ENCODE results near the gene ZNF569. TPM values are rescaled to one million over a fixed set of nuclear protein-coding genes. Genes with fewer than 3 reads are reported as not detected.
A peak's percentile ranks its signal among the peaks of the same experiment; 100 is the strongest.

ZNF569 gene
- total RNA-seq, 3 donors from 2014 or later (not counting 1 experiment from before 2014, with no cell fraction given), result 6.3 to 9.5 (median 8.0) TPM

DNA sequence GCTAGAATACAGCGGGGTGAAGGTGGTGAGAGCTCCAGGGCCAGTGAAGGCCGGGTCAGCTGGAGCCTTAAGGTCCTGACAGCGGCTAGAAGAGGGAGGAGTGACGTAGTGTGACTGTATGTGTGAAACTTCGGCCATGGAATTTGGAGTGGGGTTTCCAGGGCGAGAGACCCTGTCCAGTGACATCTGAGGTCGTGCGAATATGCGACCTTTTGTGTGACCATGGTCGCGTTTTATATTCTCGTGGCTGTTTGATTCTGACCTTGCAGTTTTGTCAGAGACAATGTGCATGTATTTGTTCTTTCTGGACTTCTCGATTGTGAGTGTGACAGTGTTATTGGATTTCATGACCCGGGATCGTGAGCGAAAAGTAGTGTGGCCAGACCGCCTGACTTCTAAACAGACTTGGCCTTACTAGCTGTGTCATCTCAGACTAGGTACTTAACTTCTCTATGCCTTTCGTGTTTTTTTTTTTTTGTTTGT lies 405 bp upstream of the ZNF569 start:
- intact Hi-C loops (cut with micrococcal nuclease), result loop anchor here (1.0 to 5.0 kb wide), 9 partner anchors 96 to 860 kb away; partner anchors contain the start of genes ZNF382, ZNF527, ZNF540 and ZNF571
- no peak for ATAC-seq
- H3K36me3 ChIP-seq (ENCODE audit: control insufficient read depth, insufficient read depth, low read length), result peaks cover 22% of the 10 kb centered on the region
- TF ChIP-seq, protein P1, sequence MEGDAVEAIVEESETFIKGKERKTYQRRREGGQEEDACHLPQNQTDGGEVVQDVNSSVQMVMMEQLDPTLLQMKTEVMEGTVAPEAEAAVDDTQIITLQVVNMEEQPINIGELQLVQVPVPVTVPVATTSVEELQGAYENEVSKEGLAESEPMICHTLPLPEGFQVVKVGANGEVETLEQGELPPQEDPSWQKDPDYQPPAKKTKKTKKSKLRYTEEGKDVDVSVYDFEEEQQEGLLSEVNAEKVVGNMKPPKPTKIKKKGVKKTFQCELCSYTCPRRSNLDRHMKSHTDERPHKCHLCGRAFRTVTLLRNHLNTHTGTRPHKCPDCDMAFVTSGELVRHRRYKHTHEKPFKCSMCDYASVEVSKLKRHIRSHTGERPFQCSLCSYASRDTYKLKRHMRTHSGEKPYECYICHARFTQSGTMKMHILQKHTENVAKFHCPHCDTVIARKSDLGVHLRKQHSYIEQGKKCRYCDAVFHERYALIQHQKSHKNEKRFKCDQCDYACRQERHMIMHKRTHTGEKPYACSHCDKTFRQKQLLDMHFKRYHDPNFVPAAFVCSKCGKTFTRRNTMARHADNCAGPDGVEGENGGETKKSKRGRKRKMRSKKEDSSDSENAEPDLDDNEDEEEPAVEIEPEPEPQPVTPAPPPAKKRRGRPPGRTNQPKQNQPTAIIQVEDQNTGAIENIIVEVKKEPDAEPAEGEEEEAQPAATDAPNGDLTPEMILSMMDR (IDR thresholded peaks at IDR 0.05), result no peak
- no peaks in the 10 kb centered on the region for H3K27me3 ChIP-seq (ENCODE audit: control insufficient read depth, insufficient read depth, low read length)
- Mint-ChIP-seq H3K36me3 (peaks cover 5% of the 10 kb centered on the region), H3K27me3 (ENCODE audit: low read depth in 2 of 2) (no peaks in the 10 kb centered on the region), H3K4me1 (peaks cover 35 to 49% of the 10 kb centered on the region in 2 donors), H3K9me3 (peaks cover 0 to 9% of the 10 kb centered on the region in 2 donors), H3K4me3 (peak overlapping the region; percentile 94), H3K27ac (peak overlapping the region; percentile 97 to 99)
- peak overlapping the region; percentile 89 for H3K4me3 ChIP-seq (ENCODE audit: low read length)
- peaks cover 31% of the 10 kb centered on the region for H3K4me1 ChIP-seq (ENCODE audit: control insufficient read depth, insufficient read depth, low read length)
- peak overlapping the region; percentile 92 for H3K27ac ChIP-seq (ENCODE audit: low read length)
- peaks cover 9% of the 10 kb centered on the region for H3K9me3 ChIP-seq (ENCODE audit: control insufficient read depth, insufficient read depth, low read length)
- WGBS (ENCODE audit: insufficient coverage), result 52% methylated on average over 17 of the region's 18 CpGs
- DNase-seq, result no peak

DNA sequence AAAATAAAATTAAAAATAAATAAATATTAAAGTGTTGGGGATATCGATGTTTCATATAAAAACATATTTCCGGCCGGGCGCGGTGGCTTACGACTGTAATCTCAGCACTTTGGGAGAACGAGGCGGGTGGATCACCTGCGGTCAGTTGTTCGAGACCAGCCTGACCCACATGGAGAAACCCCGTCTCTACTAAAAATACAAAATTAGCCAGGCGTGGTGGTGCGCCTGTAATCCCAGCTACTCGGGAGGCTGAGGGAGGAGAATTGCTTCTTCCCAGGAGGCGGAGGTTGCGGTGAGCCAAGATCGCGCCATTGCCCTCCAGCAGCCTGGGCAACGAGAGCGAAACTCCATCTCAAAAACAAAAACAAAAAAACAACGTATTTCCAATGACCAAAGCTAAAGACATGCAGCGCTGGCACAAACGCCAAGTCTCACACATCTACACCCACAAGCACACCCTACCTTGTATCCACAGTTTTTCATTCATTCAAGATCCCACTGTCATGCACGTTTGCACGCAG lies 907 bp downstream of the ZNF569 start:
- DNase-seq, result no peak
- Mint-ChIP-seq H3K4me1 (peaks cover 35 to 49% of the 10 kb centered on the region in 2 donors), H3K36me3 (peaks cover 5% of the 10 kb centered on the region), H3K4me3 (peak overlapping the region; percentile 94), H3K9me3 (peaks cover 0 to 9% of the 10 kb centered on the region in 2 donors), H3K27ac (peak overlapping the region; percentile 97 to 99), H3K27me3 (ENCODE audit: low read depth in 2 of 2) (no peaks in the 10 kb centered on the region)
- ATAC-seq, result no peak
- peaks cover 9% of the 10 kb centered on the region for H3K9me3 ChIP-seq (ENCODE audit: control insufficient read depth, insufficient read depth, low read length)
- peak overlapping the region; percentile 92 for H3K27ac ChIP-seq (ENCODE audit: low read length)
- peaks cover 31% of the 10 kb centered on the region for H3K4me1 ChIP-seq (ENCODE audit: control insufficient read depth, insufficient read depth, low read length)
- peak overlapping the region; percentile 89 for H3K4me3 ChIP-seq (ENCODE audit: low read length)
- 46% methylated on average over 24 of the region's 25 CpGs for WGBS (ENCODE audit: insufficient coverage)
- intact Hi-C loops (cut with micrococcal nuclease), result loop anchor here (2.0 to 5.0 kb wide), 5 partner anchors 134 to 859 kb away; partner anchors contain the start of genes ZNF382, ZNF585A, ZNF585B and ZNF607
- TF ChIP-seq, protein P1 (IDR thresholded peaks at IDR 0.05), result no peak
- no peaks in the 10 kb centered on the region for H3K27me3 ChIP-seq (ENCODE audit: control insufficient read depth, insufficient read depth, low read length)
- peaks cover 18% of the 10 kb centered on the region for H3K36me3 ChIP-seq (ENCODE audit: control insufficient read depth, insufficient read depth, low read length)

DNA sequence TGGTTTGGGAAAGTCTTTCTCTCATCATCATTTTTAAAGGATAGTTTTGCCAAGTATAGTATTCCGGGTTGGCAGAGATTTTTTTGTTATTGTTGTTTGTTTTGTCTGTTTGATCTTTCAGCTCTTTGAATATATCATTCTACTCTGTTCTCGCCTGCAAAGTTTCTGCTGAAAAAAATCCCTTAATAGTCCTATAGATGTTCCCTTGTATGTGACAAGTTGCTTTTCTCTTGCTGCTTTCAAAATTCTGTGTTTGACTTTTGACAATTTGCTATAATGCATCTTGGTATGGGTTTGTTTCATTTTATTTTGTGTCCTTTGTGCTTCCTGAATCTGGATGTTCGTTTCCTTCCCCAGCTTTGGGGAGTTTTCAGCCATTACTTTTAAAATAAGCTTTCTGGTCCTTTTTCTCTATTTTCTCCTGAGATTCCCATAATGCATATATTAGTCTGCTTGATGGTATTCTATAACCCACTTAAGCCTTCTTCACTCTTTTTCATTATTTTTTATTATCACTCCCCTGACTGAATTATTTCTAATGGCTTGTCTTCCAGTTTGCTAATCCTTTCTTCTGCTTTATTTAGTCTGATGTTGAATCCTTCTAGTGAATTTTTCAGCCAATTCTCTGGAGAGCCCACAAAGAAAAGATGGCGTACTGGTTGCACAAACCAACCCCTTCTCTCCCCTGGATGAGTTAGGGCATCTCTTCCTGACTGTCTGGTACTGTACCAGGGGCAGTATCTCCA lies 14.6 kb downstream of the ZNF569 start:
- Mint-ChIP-seq H3K9me3 (peaks cover 30 to 60% of the 10 kb centered on the region in 2 donors), H3K36me3 (peaks cover 83% of the 10 kb centered on the region), H3K4me3 (no peak overlapping the region), H3K4me1 (no peaks in the 10 kb centered on the region), H3K27ac (no peak overlapping the region), H3K27me3 (ENCODE audit: low read depth in 2 of 2) (no peaks in the 10 kb centered on the region)
- H3K9me3 ChIP-seq (ENCODE audit: control insufficient read depth, insufficient read depth, low read length), result peaks cover 48% of the 10 kb centered on the region
- no peak for DNase-seq
- peaks cover 3% of the 10 kb centered on the region for H3K36me3 ChIP-seq (ENCODE audit: control insufficient read depth, insufficient read depth, low read length)
- ATAC-seq, result no peak
- TF ChIP-seq, protein P1 (IDR thresholded peaks at IDR 0.05), result no peak
- intact Hi-C loops (cut with micrococcal nuclease), result no loop called here
- 100% methylated on average over 1 of the region's 4 CpGs for WGBS (ENCODE audit: insufficient coverage)
- H3K27me3 ChIP-seq (ENCODE audit: control insufficient read depth, insufficient read depth, low read length), result no peaks in the 10 kb centered on the region
- no peak overlapping the region for H3K4me3 ChIP-seq (ENCODE audit: low read length)
- no peak overlapping the region for H3K27ac ChIP-seq (ENCODE audit: low read length)
- H3K4me1 ChIP-seq (ENCODE audit: control insufficient read depth, insufficient read depth, low read length), result no peaks in the 10 kb centered on the region
